ENCODE measurements around the gene CLK3. TPM values are rescaled to one million over a fixed set of nuclear protein-coding genes. Genes with fewer than 3 reads are reported as not detected.

Gene CLK3
- total and polyA plus RNA-seq, 10 of the 15 experiments (the other 5 are each of a cell fraction or from before 2014, with no cell fraction given) = 3.3 to 169 (median 66.2) TPM

GRCh38 chr15:74662064-74662860 is 46.6 kb downstream of the CLK3 start:
- RAD21 ChIA-PET (ENCODE audit: unreplicated experiment) = no interaction called here
- CTCF ChIA-PET = interaction anchor here (0.6 to 1.8 kb wide), 4 partner anchors 8 to 288 kb away, joined by 3 to 4 read pairs (median 4); no protein-coding TSS in a partner anchor
- Histone ChIP-seq H3K36me3 (ENCODE audit: control insufficient read depth in 2 of 2, insufficient read depth in 2 of 2, low read length in 1 of 2) (no peaks in the 10 kb centered on the region; a peak in 1 of 4 replicates), H4K20me1 (ENCODE audit: control insufficient read depth, insufficient read depth) (no peaks in the 10 kb centered on the region), H3K9me3 (replicated peaks; ENCODE audit: control insufficient read depth, insufficient read depth, low read length) (no peaks in the 10 kb centered on the region), H3K9ac (ENCODE audit: control insufficient read depth, insufficient read depth, low read length) (no peak overlapping the region), H3K27ac (ENCODE audit: control insufficient read depth, insufficient read depth) (no peak overlapping the region), H3K4me2 (ENCODE audit: control insufficient read depth, insufficient read depth) (no peak overlapping the region), H3K79me2 (ENCODE audit: control insufficient read depth, insufficient read depth, low read length) (no peaks in the 10 kb centered on the region), H3K27me3 (replicated peaks in 1 of 2; ENCODE audit: control insufficient read depth in 2 of 2, insufficient read depth in 2 of 2, low read length in 1 of 2) (no peaks in the 10 kb centered on the region), H3K4me1 (ENCODE audit: control insufficient read depth, insufficient read depth, low read length) (no peaks in the 10 kb centered on the region), H3K4me3 (no peak overlapping the region), H2AFZ (ENCODE audit: control insufficient read depth, low read depth, low read length) (no peak overlapping the region)
- intact Hi-C loops (cut with micrococcal nuclease; ENCODE audit: unreplicated experiment) = no loop called here
- in situ Hi-C loops (cut with MboI) = no loop called here
- ATAC-seq = no peak
- POLR2A ChIA-PET = interaction anchor here (1.2 kb wide), 1 partner anchor 14 kb away, joined by 4 read pairs; no protein-coding TSS in a partner anchor
- TF ChIP-seq FOXM1 (IDR thresholded peaks at IDR 0.05; ENCODE audit: low read depth, low read length) (no peak), DPF2 (IDR thresholded peaks at IDR 0.05) (no peak)
- no TSS peak for BruUV-seq (replicated peaks)
- no peak for FAIRE-seq
- SMC1A ChIA-PET (ENCODE audit: uncharacterized antibody, unreplicated experiment) = no interaction called here
- DNase-seq (ENCODE audit: low read depth, low spot score) = no peak
- WGBS (ENCODE audit: insufficient coverage, insufficient replicate concordance, low lambda C conversion rate, missing lambda C conversion rate) = 92% methylated on average over 4 of the region's 4 CpGs

GRCh38 chr15:74663303-74664027 is 47.8 kb downstream of the CLK3 start:
- Histone ChIP-seq H4K20me1 (ENCODE audit: control insufficient read depth, insufficient read depth) (no peaks in the 10 kb centered on the region), H2AFZ (ENCODE audit: control insufficient read depth, low read depth, low read length) (no peak overlapping the region), H3K9ac (ENCODE audit: control insufficient read depth, insufficient read depth, low read length) (no peak overlapping the region), H3K4me2 (ENCODE audit: control insufficient read depth, insufficient read depth) (no peak overlapping the region), H3K27ac (ENCODE audit: control insufficient read depth, insufficient read depth) (no peak overlapping the region), H3K27me3 (replicated peaks in 1 of 2; ENCODE audit: control insufficient read depth in 2 of 2, insufficient read depth in 2 of 2, low read length in 1 of 2) (no peaks in the 10 kb centered on the region), H3K4me1 (ENCODE audit: control insufficient read depth, insufficient read depth, low read length) (no peaks in the 10 kb centered on the region), H3K4me3 (no peak overlapping the region), H3K79me2 (ENCODE audit: control insufficient read depth, insufficient read depth, low read length) (no peaks in the 10 kb centered on the region), H3K9me3 (replicated peaks; ENCODE audit: control insufficient read depth, insufficient read depth, low read length) (no peaks in the 10 kb centered on the region), H3K36me3 (ENCODE audit: control insufficient read depth in 2 of 2, insufficient read depth in 2 of 2, low read length in 1 of 2) (no peaks in the 10 kb centered on the region; a peak in 1 of 4 replicates)
- FAIRE-seq = peak; percentile 61
- ChIA-PET RAD21 (ENCODE audit: unreplicated experiment) (interaction anchor here (1.0 kb wide), 1 partner anchor 28 kb away, joined by 3 read pairs; no protein-coding TSS in a partner anchor), CTCF (interaction anchor here (1.0 to 1.8 kb wide), 4 partner anchors 9 to 238 kb away, joined by 3 to 4 read pairs (median 4); no protein-coding TSS in a partner anchor), SMC1A (ENCODE audit: uncharacterized antibody, unreplicated experiment) (interaction anchor here (0.7 to 1.0 kb wide), 2 partner anchors 28 to 43 kb away, joined by 3 read pairs; no protein-coding TSS in a partner anchor), POLR2A (interaction anchor here (0.6 to 1.2 kb wide), 3 partner anchors 14 to 332 kb away, joined by 3 to 4 read pairs (median 3); partner anchors contain the start of gene SCAMP5)
- 95% methylated on average over 8 of the region's 8 CpGs for WGBS (ENCODE audit: insufficient coverage, insufficient replicate concordance, low lambda C conversion rate, missing lambda C conversion rate)
- no TSS peak for BruUV-seq (replicated peaks)
- in situ Hi-C loops (cut with MboI) = no loop called here
- intact Hi-C loops (cut with micrococcal nuclease; ENCODE audit: unreplicated experiment) = no loop called here
- ATAC-seq = no peak
- DNase-seq (ENCODE audit: low read depth, low spot score) = no peak
- TF ChIP-seq CBFB (IDR thresholded peaks at IDR 0.05; ENCODE audit: low read depth) = no peak
- no peak for TF ChIP-seq ASH2L (IDR thresholded peaks at IDR 0.05; ENCODE audit: borderline replicate concordance, low read depth)
- TF ChIP-seq HSF1 (IDR thresholded peaks at IDR 0.05; ENCODE audit: low read depth, low read length) = no peak
- no peak for TF ChIP-seq IRF3 (IDR thresholded peaks at IDR 0.05)
- no peak for TF ChIP-seq SREBF1 (IDR thresholded peaks at IDR 0.05; ENCODE audit: low read length)
- no peak for TF ChIP-seq CEBPZ (IDR thresholded peaks at IDR 0.05; ENCODE audit: low read depth, low read length)
